Measurements from ENCODE around the gene POLE.

DNA sequence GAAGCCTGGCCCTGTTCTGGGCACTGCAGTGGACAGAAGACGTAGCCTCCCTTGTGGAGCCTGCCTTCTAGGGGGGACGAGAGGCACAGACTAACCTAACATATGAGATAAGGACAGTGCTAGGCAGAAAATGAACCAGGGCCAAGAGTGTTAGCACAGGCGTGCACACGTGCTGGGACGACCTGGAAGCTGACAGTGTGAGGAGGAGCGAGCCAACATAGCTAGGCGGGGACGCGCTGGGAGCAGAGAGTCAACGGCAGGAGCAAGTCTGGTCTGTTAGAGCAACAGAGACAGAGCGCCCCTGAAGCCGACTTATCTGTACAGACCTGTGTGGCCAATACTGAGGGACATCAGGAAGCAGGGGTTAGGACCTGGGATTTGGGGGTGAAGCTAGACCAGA, 8.3 kb upstream of the POLE start:
- TF ChIP-seq, protein P1, sequence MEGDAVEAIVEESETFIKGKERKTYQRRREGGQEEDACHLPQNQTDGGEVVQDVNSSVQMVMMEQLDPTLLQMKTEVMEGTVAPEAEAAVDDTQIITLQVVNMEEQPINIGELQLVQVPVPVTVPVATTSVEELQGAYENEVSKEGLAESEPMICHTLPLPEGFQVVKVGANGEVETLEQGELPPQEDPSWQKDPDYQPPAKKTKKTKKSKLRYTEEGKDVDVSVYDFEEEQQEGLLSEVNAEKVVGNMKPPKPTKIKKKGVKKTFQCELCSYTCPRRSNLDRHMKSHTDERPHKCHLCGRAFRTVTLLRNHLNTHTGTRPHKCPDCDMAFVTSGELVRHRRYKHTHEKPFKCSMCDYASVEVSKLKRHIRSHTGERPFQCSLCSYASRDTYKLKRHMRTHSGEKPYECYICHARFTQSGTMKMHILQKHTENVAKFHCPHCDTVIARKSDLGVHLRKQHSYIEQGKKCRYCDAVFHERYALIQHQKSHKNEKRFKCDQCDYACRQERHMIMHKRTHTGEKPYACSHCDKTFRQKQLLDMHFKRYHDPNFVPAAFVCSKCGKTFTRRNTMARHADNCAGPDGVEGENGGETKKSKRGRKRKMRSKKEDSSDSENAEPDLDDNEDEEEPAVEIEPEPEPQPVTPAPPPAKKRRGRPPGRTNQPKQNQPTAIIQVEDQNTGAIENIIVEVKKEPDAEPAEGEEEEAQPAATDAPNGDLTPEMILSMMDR (conservative IDR thresholded peaks at IDR 0.05; ENCODE audit: low read depth, low read length), result no peak
- no peak for TF ChIP-seq EZH2 (IDR thresholded peaks at IDR 0.05; ENCODE audit: low read length, unreplicated experiment)
